Uterus (tissue), 2 donors: ENCODE measurements around the gene KCNMB1.

Source experiments
- POLR2A ChIP-seq, 2 donors: fragments of 450-650 bp; IDR thresholded peaks; one replicate each; pipeline ENCODE4 v1.6.1; 2016; ENCODE audit warnings: antibody characterized with exemption in 2 of 2, mild to moderate bottlenecking in 1 of 2, moderate library complexity in 1 of 2
- TF ChIP-seq, protein P1 (sequence below), 4 experiments: fragments of 200-600 bp in 2 of 4; fragments of 450-650 bp in 2 of 4; sonication (generic) in 2 of 4; IDR thresholded peaks; one replicate each; pipeline ENCODE4 v1.5.1; 2016 to 2019; ENCODE audit warnings: antibody characterized with exemption in 4 of 4, mild to moderate bottlenecking in 2 of 4, moderate library complexity in 1 of 4

- no peak for TF ChIP-seq POLR2A (IDR thresholded peaks at IDR 0.05)
- TF ChIP-seq, protein P1, sequence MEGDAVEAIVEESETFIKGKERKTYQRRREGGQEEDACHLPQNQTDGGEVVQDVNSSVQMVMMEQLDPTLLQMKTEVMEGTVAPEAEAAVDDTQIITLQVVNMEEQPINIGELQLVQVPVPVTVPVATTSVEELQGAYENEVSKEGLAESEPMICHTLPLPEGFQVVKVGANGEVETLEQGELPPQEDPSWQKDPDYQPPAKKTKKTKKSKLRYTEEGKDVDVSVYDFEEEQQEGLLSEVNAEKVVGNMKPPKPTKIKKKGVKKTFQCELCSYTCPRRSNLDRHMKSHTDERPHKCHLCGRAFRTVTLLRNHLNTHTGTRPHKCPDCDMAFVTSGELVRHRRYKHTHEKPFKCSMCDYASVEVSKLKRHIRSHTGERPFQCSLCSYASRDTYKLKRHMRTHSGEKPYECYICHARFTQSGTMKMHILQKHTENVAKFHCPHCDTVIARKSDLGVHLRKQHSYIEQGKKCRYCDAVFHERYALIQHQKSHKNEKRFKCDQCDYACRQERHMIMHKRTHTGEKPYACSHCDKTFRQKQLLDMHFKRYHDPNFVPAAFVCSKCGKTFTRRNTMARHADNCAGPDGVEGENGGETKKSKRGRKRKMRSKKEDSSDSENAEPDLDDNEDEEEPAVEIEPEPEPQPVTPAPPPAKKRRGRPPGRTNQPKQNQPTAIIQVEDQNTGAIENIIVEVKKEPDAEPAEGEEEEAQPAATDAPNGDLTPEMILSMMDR (IDR thresholded peaks at IDR 0.05): no peak
Observed at GRCh38 chr5:170345971-170346370, 43.2 kb downstream of the KCNMB1 start.
